OCI-LY1 (cell line): Measurements from ENCODE around the gene PAPSS2.

Source experiments
- EZH2 ChIP-seq: fragments of 200-600 bp; sonication (generic), shearing (Covaris generic); IDR thresholded peaks from 2 replicates; pipeline ENCODE4 v1.8.0; 2017; ENCODE audit warnings: borderline replicate concordance, mixed run types, mild to moderate bottlenecking, antibody characterized with exemption, low read length, moderate library complexity, mixed read lengths
- TF ChIP-seq, protein P1 (sequence below): fragments of 200-600 bp; sonication (generic), shearing (Covaris generic); IDR thresholded peaks from 2 replicates; pipeline ENCODE4 v1.5.1; 2017; ENCODE audit warnings: mild to moderate bottlenecking, antibody characterized with exemption, low read length, moderate library complexity, mixed read lengths

DNA sequence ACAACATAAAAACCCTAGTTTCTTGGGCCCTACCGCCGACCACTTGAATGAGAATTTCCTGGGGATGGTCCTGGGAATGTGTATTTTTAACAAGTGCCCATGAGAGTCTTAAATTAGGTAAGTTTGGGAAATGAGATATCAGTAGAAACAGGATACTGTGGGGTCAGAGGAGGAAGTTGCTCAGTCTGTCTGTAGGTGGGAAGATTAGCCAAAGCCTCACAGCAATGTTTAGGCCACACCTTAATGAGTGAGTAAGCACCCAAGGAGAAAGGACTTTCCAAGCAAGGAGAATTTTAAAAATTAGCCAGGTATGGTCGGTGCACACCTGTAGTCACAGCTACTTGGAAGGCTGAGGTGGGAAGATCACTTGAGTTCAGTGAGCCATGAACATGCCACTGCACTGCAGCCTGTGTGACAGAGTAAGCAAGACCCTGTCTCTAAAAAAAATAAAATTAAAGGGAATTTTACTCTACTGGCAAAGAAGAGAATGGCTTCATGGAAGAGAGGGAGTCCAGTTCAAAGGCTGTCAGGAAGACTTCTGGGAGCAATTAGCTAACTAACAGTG, 31.9 kb downstream of the PAPSS2 start:
- TF ChIP-seq, protein P1, sequence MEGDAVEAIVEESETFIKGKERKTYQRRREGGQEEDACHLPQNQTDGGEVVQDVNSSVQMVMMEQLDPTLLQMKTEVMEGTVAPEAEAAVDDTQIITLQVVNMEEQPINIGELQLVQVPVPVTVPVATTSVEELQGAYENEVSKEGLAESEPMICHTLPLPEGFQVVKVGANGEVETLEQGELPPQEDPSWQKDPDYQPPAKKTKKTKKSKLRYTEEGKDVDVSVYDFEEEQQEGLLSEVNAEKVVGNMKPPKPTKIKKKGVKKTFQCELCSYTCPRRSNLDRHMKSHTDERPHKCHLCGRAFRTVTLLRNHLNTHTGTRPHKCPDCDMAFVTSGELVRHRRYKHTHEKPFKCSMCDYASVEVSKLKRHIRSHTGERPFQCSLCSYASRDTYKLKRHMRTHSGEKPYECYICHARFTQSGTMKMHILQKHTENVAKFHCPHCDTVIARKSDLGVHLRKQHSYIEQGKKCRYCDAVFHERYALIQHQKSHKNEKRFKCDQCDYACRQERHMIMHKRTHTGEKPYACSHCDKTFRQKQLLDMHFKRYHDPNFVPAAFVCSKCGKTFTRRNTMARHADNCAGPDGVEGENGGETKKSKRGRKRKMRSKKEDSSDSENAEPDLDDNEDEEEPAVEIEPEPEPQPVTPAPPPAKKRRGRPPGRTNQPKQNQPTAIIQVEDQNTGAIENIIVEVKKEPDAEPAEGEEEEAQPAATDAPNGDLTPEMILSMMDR, result no peak
- TF ChIP-seq EZH2, result no peak
